GM08714 (cell line): ENCODE results near the gene NR1H4.
"Not testable (repeated sequence)": the region's sequence is repeated elsewhere in the genome, so short reads cannot be mapped to it uniquely, and the experiment has no call there.

Experiments
- H3K4me3 ChIP-seq: fragments of 200-500 bp; sonication (Bioruptor generic); 2 replicates; pipeline ENCODE4 v1.5.1; 2014; ENCODE audit warnings: mild to moderate bottlenecking, low read length, inconsistent platforms
- ZNF274 ChIP-seq: IDR thresholded peaks from 2 replicates; pipeline ENCODE4 v1.6.1; 2012; ENCODE audit warnings: mild to moderate bottlenecking, low read depth, low read length

Gene NR1H4

DNA sequence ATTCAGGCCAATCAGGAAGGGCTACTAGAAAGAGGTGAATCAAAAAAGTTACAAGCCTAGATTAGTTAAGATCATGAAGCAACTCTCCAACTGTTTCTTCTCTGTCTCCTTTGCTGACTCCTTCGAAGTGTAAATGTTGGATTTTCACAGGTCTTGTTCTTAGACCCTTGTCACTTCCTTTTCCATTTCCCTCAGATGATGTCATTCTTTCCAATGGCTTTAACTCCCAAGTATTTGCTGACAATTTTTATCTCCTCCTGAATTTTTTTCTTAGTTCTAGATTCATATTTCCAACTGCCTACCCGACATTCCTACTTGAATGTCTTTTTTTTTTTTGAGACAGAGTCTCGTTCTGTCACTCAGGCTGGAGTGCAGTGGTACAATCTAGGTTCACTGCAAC lies 110.6 kb downstream of the NR1H4 start:
- no peak overlapping the region for H3K4me3 ChIP-seq
- TF ChIP-seq ZNF274 = no peak

DNA sequence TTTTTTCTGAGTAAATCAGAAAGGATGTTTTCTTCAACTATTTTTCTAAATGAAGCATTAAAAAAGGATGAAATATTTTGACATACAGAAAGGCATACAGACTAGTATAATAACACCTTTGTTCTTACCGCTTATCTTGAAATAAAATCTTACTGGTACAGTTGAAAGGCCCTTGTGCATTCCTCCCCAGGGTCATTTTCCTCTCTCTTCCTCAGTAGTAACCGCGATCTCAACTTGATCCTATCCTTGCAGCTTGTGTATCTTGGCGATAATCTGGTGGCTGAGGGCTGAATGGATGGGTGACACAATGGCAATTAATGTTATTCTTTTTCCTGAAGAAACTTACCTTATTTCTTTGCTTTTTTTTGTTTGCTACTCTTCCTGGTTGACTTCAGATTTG lies 118.3 kb downstream of the NR1H4 start:
- no peak for TF ChIP-seq ZNF274
- H3K4me3 ChIP-seq = no peak overlapping the region

DNA sequence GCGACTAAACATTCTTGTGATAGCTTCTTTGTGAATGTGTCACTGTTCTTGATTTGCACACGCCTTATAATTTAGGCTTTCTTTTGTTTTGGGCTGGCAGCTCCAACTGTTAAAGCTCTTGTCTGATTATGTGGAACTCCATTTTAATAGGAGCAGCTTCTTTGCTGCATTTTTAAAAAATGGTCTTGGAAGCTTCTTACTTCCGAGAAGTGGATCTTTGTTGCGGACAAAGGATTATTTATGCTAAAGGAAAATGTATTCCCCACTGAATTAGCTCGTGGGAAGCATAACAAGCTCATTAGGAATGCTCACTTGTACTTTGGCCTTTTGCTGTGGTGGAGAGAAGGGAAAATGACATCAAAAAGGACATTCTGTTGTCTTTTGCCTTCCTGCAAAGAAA lies 119.8 kb downstream of the NR1H4 start:
- no peak overlapping the region for H3K4me3 ChIP-seq
- no peak for TF ChIP-seq ZNF274

DNA sequence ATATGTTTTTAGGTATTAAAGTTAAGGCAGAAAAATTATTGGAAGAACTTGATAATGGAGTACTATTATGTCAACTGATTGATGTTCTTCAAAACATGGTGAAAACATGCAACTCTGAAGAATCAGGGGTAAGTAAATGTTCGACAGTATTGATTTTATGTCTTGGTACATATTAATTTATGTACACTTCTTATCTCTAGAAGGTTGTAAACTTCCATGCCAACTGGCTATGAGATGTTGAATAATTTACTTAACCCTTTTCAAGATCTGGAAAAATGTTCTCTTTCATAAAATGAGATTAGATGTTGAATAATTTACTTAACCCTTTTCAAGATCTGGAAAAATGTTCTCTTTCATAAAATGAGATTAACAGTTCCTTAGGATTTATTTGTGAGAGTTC lies 128.0 kb downstream of the NR1H4 start:
- no peak overlapping the region for H3K4me3 ChIP-seq
- TF ChIP-seq ZNF274 = no peak

DNA sequence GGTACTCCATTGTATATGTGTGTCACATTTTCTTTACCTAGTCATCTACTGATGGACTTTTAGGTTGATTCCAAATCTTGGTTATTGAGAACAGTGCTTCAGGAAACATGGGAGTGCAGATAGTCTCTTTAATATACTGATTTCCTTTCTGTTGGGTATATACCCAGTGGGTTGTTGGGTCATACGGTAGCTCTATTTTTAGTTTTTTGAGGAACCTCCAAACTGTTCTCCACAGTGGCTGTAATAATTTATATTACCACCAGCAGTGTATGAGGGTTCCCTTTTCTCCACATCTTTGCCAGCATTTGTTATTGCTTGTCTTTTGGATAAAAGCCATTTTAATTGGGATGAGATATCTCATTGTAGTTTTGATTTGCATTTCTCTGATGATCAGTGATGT lies 129.3 kb downstream of the NR1H4 start:
- not testable (repeated sequence) for H3K4me3 ChIP-seq

DNA sequence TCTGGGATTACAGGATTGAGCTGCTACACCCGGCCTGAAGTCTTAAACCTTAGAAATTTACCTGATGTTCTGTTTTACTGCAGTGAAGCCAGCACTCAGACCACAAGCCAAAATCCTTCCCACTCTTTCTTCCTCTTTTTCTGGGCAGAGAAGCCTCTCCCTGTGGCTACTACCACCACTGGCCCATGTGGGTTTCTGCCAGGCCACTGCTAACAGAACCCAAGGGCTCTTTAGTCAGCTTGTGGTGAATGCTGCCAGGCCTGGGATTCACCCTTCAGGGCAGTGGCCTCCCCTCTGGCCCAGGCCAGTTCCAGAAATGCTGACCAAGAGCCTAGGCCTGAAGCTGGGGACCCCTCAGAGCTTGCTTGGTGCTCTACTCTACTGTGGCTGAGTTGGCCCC lies 135.1 kb downstream of the NR1H4 start:
- no peak for TF ChIP-seq ZNF274
- H3K4me3 ChIP-seq = no peak overlapping the region

DNA sequence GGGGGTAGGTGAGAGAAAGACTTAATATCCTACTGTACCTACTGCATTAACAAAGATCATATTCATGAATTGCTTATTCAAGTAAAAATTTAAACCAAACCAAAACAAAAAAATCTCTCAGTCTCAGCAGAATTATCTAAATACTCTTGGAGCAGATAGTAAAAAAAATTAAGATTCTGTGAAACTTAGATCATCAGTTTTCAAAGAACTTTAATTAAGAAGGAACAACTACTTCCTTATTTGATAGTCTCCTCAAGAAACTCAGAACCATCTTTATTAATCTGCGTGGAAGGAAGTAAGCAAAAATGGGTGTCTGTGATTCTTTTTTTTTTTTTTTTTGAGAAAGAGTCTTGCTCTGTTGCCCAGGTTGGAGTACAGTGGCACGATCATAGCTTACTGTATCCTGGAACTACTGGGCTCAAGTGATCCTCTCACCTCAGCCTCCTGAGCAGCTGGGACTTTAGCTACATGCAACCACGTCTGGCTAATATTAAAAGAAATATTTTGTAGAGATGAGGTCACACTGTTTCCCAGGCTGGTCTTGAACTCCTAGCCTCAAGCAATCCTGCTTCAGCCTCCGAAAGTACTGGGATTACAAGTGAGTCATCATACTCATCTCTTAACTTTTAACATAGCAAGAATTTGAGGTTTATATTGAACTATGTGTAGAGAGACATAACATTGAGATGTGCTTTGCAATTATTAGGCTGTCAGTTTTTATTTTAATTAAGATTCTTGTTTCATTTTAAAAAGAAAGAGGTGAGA lies 137.2 kb downstream of the NR1H4 start:
- H3K4me3 ChIP-seq = no peak overlapping the region
- no peak for TF ChIP-seq ZNF274

DNA sequence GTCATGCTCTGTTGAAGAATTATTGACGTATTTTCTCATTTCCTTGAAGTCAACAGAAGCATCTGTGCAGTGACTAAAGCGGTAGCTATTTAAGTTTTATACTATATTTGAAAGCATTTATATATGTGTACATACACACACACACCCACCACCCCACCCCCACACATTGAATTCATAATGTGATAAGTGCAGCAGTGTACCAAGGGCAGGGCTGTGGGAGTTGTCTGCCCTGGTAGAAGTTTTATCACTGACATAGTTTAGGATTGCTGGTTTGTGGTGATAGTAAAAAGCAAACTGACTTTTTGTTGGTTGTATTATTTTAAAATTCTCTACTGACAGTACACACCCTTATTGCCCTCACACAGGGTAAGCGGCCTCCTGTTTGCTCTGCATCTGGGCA lies 138.9 kb downstream of the NR1H4 start:
- TF ChIP-seq ZNF274 = no peak
- H3K4me3 ChIP-seq = no peak overlapping the region
